GM21737 (cell line): ENCODE results near the gene XPNPEP1.

Experiments used
- ATAC-seq: cut with Tn5 transposase; IDR thresholded peaks from one replicate; pipeline ENCODE4 v1.9.1; 2021; ENCODE audit warnings: mild to moderate bottlenecking, moderate library complexity; ENCODE audit not compliant: unreplicated experiment

Gene XPNPEP1

GRCh38 chr10:109820620-109821405 is 102.5 kb downstream of the XPNPEP1 start:
- ATAC-seq = no peak

- ATAC-seq = no peak
Measured at GRCh38 chr10:109819807-109820206, 103.5 kb downstream of the XPNPEP1 start.
